M059J (cell line): ENCODE data around the gene FGGY. TPM values are rescaled to one million over a fixed set of nuclear protein-coding genes. Genes with fewer than 3 reads are reported as not detected.

ENCODE experiments used
- DNase-seq: peaks from one replicate; pipeline ENCODE4 v3.0.0-alpha.2; 2012; ENCODE audit warnings: low read depth
- total RNA-seq: library from RNA; depleted of rRNA; stranded (reverse); fragments of >200 nt; shearing (Covaris generic); gene quantifications from 2 replicates; pipeline ENCODE4 v1.2.3, GENCODE V29; 2014

Gene FGGY
- total RNA-seq, 1 experiment from 2014 or later: 5.4 TPM

GRCh38 chr1:59414406-59415133 is 117.7 kb downstream of the FGGY start:
- peak; percentile 65 for DNase-seq

- no peak for DNase-seq
Observed at GRCh38 chr1:59415286-59415850, 118.5 kb downstream of the FGGY start.

- peak; percentile 57 for DNase-seq
Observed at GRCh38 chr1:59415881-59416280, 119.0 kb downstream of the FGGY start.

- no peak for DNase-seq
Observed at GRCh38 chr1:59417406-59417805, 120.5 kb downstream of the FGGY start.

GRCh38 chr1:59418363-59419144 is 121.7 kb downstream of the FGGY start:
- no peak for DNase-seq

- no peak for DNase-seq
Observed at GRCh38 chr1:59419361-59420140, 122.7 kb downstream of the FGGY start.

GRCh38 chr1:59421232-59421920 is 124.5 kb downstream of the FGGY start:
- no peak for DNase-seq

GRCh38 chr1:59422921-59423575 is 126.2 kb downstream of the FGGY start:
- DNase-seq: peak; percentile 45

GRCh38 chr1:59427155-59427554 is 130.3 kb downstream of the FGGY start:
- DNase-seq: peak; percentile 99

GRCh38 chr1:59427784-59428183 is 130.9 kb downstream of the FGGY start:
- DNase-seq: no peak

- no peak for DNase-seq
Observed at GRCh38 chr1:59428828-59429227, 131.9 kb downstream of the FGGY start.

GRCh38 chr1:59429656-59430055 is 132.8 kb downstream of the FGGY start:
- no peak for DNase-seq

GRCh38 chr1:59431566-59432294 is 134.8 kb downstream of the FGGY start:
- DNase-seq: peak; percentile 91

GRCh38 chr1:59432531-59433439 is 135.9 kb downstream of the FGGY start:
- no peak for DNase-seq

GRCh38 chr1:59433440-59433813 is 136.5 kb downstream of the FGGY start:
- DNase-seq: peak; percentile 84

- peak; percentile 98 for DNase-seq
Observed at GRCh38 chr1:59434336-59434735, 137.4 kb downstream of the FGGY start.

GRCh38 chr1:59436637-59437036 is 139.7 kb downstream of the FGGY start:
- no peak for DNase-seq

- DNase-seq: no peak
Observed at GRCh38 chr1:59438058-59438560, 141.2 kb downstream of the FGGY start.

- DNase-seq: no peak
Observed at GRCh38 chr1:59442492-59442891, 145.6 kb downstream of the FGGY start.
